B cell (primary cell): ENCODE results near the gene SURF6. TPM values are rescaled to one million over a fixed set of nuclear protein-coding genes. Genes with fewer than 3 reads are reported as not detected.

Experiments used
- ATAC-seq: fragments of 200-7000 bp; cut with Tn5 transposase; one replicate; pipeline ENCODE4 v1.10.0; 2021; ENCODE audit warnings: low read depth, mild to moderate bottlenecking, moderate number of reproducible peaks, moderate library complexity
- CTCF ChIA-PET: fragments of 350-600 bp; sonication (Branson Sonifier 250); formaldehyde crosslinking; loops from one replicate; lab custom pipeline; 2021; ENCODE audit warnings: antibody characterized with exemption, inconsistent platforms; lab: Charles Lee
- POLR2A ChIA-PET: fragments of 350-600 bp; sonication (Branson Sonifier 250); formaldehyde crosslinking; loops from one replicate; lab custom pipeline; 2021; ENCODE audit warnings: antibody characterized with exemption; lab: Charles Lee
- DNase-seq: peaks from one replicate; pipeline ENCODE4 v3.0.0; 2013
- H2AFZ ChIP-seq: 2 replicates; pipeline ENCODE4 v1.6.1; 2012; ENCODE audit warnings: mild to moderate bottlenecking, low read depth, low read length; ENCODE audit not compliant: insufficient read depth, poor library complexity, severe bottlenecking
- H3K27ac ChIP-seq, 2 donors: 1 replicate in 1 of 2; 2 replicates in 1 of 2; pipeline ENCODE4 v1.5.1; 2012 to 2013; ENCODE audit warnings: low read length in 2 of 2, mild to moderate bottlenecking in 2 of 2, moderate library complexity in 1 of 2
- H3K27me3 ChIP-seq, 4 experiments: fragments of 200-600 bp in 1 of 4; sonication (generic) in 1 of 4; replicated peaks in 1 of 4; 1 replicate in 2 of 4; 2 replicates in 2 of 4; pipeline versions ENCODE4 v1.6.1 to v1.7.0; 2013 to 2016; ENCODE audit warnings: low read length in 3 of 4, mild to moderate bottlenecking in 2 of 4, mixed read lengths in 1 of 4, moderate library complexity in 1 of 4; ENCODE audit not compliant: insufficient read depth in 4 of 4, control insufficient read depth in 3 of 4; ENCODE audit errors: control extremely low read depth in 1 of 4
- H3K36me3 ChIP-seq, 2 experiments: replicated peaks in 1 of 2; 1 replicate in 1 of 2; 2 replicates in 1 of 2; pipeline versions ENCODE4 v1.6.1 to v1.7.1; 2013; ENCODE audit warnings: low read length in 1 of 2; ENCODE audit not compliant: insufficient read depth in 2 of 2, control insufficient read depth in 1 of 2; ENCODE audit errors: control extremely low read depth in 1 of 2, extremely low read depth in 1 of 2
- H3K4me1 ChIP-seq, 2 donors: fragments of 200-600 bp in 1 of 2; sonication (generic) in 1 of 2; 1 replicate in 1 of 2; 2 replicates in 1 of 2; pipeline versions ENCODE4 v1.5.1 to v1.6.1; 2013 to 2017; ENCODE audit warnings: low read length in 2 of 2; ENCODE audit not compliant: control insufficient read depth in 2 of 2, insufficient read depth in 2 of 2
- H3K4me2 ChIP-seq: replicated peaks from 2 replicates; pipeline ENCODE3; 2012; ENCODE audit warnings: mild to moderate bottlenecking, low read depth, low read length; ENCODE audit not compliant: poor library complexity, severe bottlenecking
- H3K4me3 ChIP-seq, 5 experiments: fragments of 200-600 bp in 1 of 5; sonication (generic) in 1 of 5; 1 replicate in 3 of 5; 2 replicates in 2 of 5; pipeline versions ENCODE4 v1.5.1 to v1.7.0; 2011 to 2016; ENCODE audit warnings: low read length in 4 of 5, mild to moderate bottlenecking in 4 of 5, low read depth in 2 of 5, control low read depth in 1 of 5, moderate library complexity in 1 of 5; ENCODE audit not compliant: insufficient read depth in 1 of 5; ENCODE audit errors: control extremely low read depth in 1 of 5, extremely low read depth in 1 of 5
- H3K79me2 ChIP-seq: fragments of 200-600 bp; sonication (generic); one replicate; pipeline ENCODE4 v1.6.0; 2016; ENCODE audit warnings: low read length; ENCODE audit not compliant: control insufficient read depth, insufficient read depth
- H3K9ac ChIP-seq: fragments of 200-600 bp; sonication (generic); 2 replicates; pipeline ENCODE4 v1.6.1; 2017; ENCODE audit warnings: mild to moderate bottlenecking, low read length, moderate library complexity
- H3K9me3 ChIP-seq, 3 donors: one replicate each; pipeline versions ENCODE4 v1.6.1 to v1.7.1; 2013; ENCODE audit warnings: low read length in 2 of 3; ENCODE audit not compliant: control insufficient read depth in 2 of 3, insufficient read depth in 1 of 3; ENCODE audit errors: control extremely low read depth in 1 of 3
- H4K20me1 ChIP-seq: 2 replicates; pipeline ENCODE4 v1.6.0; 2012; ENCODE audit warnings: mild to moderate bottlenecking, low read length; ENCODE audit not compliant: insufficient read depth, control insufficient read depth, poor library complexity, severe bottlenecking
- H3K27ac Mint-ChIP-seq: one replicate; pipeline ENCODE4 v1.8.0; 2021; ENCODE audit warnings: mixed read lengths
- H3K27me3 Mint-ChIP-seq: one replicate; pipeline ENCODE4 v1.8.0; 2021; ENCODE audit warnings: mixed read lengths
- H3K4me1 Mint-ChIP-seq: one replicate; pipeline ENCODE4 v1.8.0; 2021; ENCODE audit warnings: mixed read lengths
- H3K4me3 Mint-ChIP-seq: one replicate; pipeline ENCODE4 v1.8.0; 2021; ENCODE audit warnings: mixed read lengths
- H3K9me3 Mint-ChIP-seq: one replicate; pipeline ENCODE4 v1.8.0; 2022; ENCODE audit warnings: mixed read lengths; ENCODE audit not compliant: insufficient read depth
- EZH2 ChIP-seq: IDR thresholded peaks from 2 replicates; pipeline ENCODE4 v1.6.1; 2012; ENCODE audit warnings: borderline replicate concordance, low read depth, mild to moderate bottlenecking, moderate library complexity, low read length; ENCODE audit not compliant: insufficient read depth, poor library complexity, severe bottlenecking
- WGBS: methylation state at CpG from one replicate; pipeline ENCODE4 v1.1.5; 2013; ENCODE audit warnings: missing lambda C conversion rate; ENCODE audit not compliant: insufficient coverage; 5-methylcytosine and 5-hydroxymethylcytosine counted together
- intact Hi-C: fragments of 100-400 bp; cut with micrococcal nuclease; formaldehyde crosslinking; loops from one replicate; pipeline ENCODE4 v1.10.0; 2022
- polyA plus RNA-seq: library from polyadenylated mRNA; depleted of rRNA; stranded (reverse); fragments of >200 nt; gene quantifications from 2 replicates; pipeline ENCODE4 v1.2.3, GENCODE V29; 2012
- total RNA-seq, 2 donors: library from RNA; stranded (reverse); fragments of 120-200 nt in 1 of 2; gene quantifications; 1 replicate in 1 of 2; 2 replicates in 1 of 2; pipeline versions ENCODE4 v1.2.3 to v1.2.4, GENCODE V29; 2013 to 2022
- TF ChIP-seq, protein P1 (sequence below): fragments of 200-600 bp; IDR thresholded peaks from one replicate; pipeline ENCODE4 v1.8.0; 2022; ENCODE audit warnings: antibody characterized with exemption, mild to moderate bottlenecking

Gene SURF6
- total and polyA plus RNA-seq, 2 donors (not counting 1 experiment from before 2014, with no cell fraction given) = 14.7 to 25.9 TPM

DNA sequence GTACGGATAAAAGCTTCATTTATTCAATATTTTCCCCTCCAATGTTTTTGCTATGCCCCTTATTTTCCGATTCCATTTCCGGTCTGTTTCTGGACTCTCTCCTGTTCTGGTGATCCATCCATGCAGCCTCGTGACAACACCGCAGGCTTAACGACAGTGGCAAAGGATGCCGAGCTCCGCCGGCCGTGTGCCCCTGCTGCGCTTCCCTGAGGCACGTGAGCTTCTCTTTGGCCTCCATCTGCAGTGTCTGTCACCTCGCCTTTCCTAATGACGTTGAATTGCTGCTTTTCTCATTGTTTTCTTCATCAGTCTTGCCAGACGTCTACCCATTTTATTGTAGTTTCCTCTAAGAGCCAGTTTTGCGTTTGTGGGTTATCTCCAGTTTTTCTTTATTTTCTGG, 28.7 kb downstream of the SURF6 start:
- ChIA-PET CTCF (no interaction called here), POLR2A (interaction anchor here (0.6 kb wide), 1 partner anchor 164 kb away, joined by 5 read pairs; no protein-coding TSS in a partner anchor)
- intact Hi-C loops = no loop called here
- H3K4me3 Mint-ChIP-seq = no peak overlapping the region
- H3K27me3 Mint-ChIP-seq = peaks cover 22% of the 10 kb centered on the region
- H4K20me1 ChIP-seq = no peaks in the 10 kb centered on the region
- no peak overlapping the region for H2AFZ ChIP-seq
- no peaks in the 10 kb centered on the region for H3K36me3 ChIP-seq
- TF ChIP-seq EZH2 = no peak
- TF ChIP-seq, protein P1, sequence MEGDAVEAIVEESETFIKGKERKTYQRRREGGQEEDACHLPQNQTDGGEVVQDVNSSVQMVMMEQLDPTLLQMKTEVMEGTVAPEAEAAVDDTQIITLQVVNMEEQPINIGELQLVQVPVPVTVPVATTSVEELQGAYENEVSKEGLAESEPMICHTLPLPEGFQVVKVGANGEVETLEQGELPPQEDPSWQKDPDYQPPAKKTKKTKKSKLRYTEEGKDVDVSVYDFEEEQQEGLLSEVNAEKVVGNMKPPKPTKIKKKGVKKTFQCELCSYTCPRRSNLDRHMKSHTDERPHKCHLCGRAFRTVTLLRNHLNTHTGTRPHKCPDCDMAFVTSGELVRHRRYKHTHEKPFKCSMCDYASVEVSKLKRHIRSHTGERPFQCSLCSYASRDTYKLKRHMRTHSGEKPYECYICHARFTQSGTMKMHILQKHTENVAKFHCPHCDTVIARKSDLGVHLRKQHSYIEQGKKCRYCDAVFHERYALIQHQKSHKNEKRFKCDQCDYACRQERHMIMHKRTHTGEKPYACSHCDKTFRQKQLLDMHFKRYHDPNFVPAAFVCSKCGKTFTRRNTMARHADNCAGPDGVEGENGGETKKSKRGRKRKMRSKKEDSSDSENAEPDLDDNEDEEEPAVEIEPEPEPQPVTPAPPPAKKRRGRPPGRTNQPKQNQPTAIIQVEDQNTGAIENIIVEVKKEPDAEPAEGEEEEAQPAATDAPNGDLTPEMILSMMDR = no peak
- H3K4me1 Mint-ChIP-seq = no peaks in the 10 kb centered on the region
- H3K79me2 ChIP-seq = no peaks in the 10 kb centered on the region
- no peak overlapping the region for H3K4me3 ChIP-seq
- no peak overlapping the region for H3K4me2 ChIP-seq
- DNase-seq (no peak), ATAC-seq (no peak)
- H3K9ac ChIP-seq = no peak overlapping the region
- H3K9me3 ChIP-seq = no peaks in the 10 kb centered on the region
- no peaks in the 10 kb centered on the region for H3K4me1 ChIP-seq
- WGBS = 87% methylated on average over 15 of the region's 16 CpGs
- no peak overlapping the region for H3K27ac ChIP-seq
- H3K27ac Mint-ChIP-seq = no peak overlapping the region
- no peaks in the 10 kb centered on the region for H3K27me3 ChIP-seq
- no peaks in the 10 kb centered on the region for H3K9me3 Mint-ChIP-seq

- H3K9ac ChIP-seq = no peak overlapping the region
These were observed 29.5 kb downstream of the SURF6 start for GRCh38 chr9:133306242-133307204.

More at GRCh38 chr9:133306242-133307204, 29.5 kb downstream of the SURF6 start:
- H3K4me2 ChIP-seq = no peak overlapping the region
- H3K9me3 Mint-ChIP-seq = no peaks in the 10 kb centered on the region
- ATAC-seq (no peak), DNase-seq (no peak)
- WGBS = 83% methylated on average over 30 of the region's 31 CpGs
- H3K4me3 Mint-ChIP-seq = no peak overlapping the region
- no peaks in the 10 kb centered on the region for H3K4me1 Mint-ChIP-seq
- H3K27me3 ChIP-seq = no peaks in the 10 kb centered on the region
- no peak overlapping the region for H3K4me3 ChIP-seq
- TF ChIP-seq, protein P1 = no peak
- no peak for TF ChIP-seq EZH2
- H3K9me3 ChIP-seq = no peaks in the 10 kb centered on the region
- no peaks in the 10 kb centered on the region for H4K20me1 ChIP-seq
- intact Hi-C loops = no loop called here
- peaks cover 22% of the 10 kb centered on the region for H3K27me3 Mint-ChIP-seq
- no peak overlapping the region for H2AFZ ChIP-seq
- POLR2A ChIA-PET = no interaction called here
- no peaks in the 10 kb centered on the region for H3K36me3 ChIP-seq
- CTCF ChIA-PET = interaction anchor here (0.8 kb wide), 1 partner anchor 19 kb away, joined by 3 read pairs; no protein-coding TSS in a partner anchor
- H3K79me2 ChIP-seq = no peaks in the 10 kb centered on the region
- no peak overlapping the region for H3K27ac ChIP-seq
- H3K4me1 ChIP-seq = no peaks in the 10 kb centered on the region
- H3K27ac Mint-ChIP-seq = no peak overlapping the region
